ENCODE data around the gene CCNB1. TPM values are rescaled to one million over a fixed set of nuclear protein-coding genes. Genes with fewer than 3 reads are reported as not detected.

The CCNB1 gene
- total RNA-seq, 2 donors from 2014 or later: 196 to 260 TPM

DNA sequence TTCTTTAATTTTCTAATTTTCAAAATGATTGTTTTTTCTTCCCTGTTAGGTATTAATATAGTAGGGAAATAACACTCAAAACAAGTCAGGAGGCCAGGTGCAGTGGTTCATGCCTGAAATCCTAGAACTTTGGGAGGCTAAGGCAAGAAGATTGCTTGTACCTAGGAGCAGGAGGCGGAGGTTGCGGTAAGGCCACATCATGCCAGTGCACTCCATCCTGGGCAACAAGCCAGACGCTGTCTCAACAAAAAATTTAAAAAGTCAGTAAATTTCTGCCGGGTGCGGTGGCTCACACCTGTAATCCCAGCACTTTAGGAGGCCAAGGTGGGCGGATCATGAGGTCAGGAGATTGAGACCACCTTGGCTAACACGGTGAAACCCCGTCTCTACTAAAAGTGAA is 57.6 kb downstream of the CCNB1 start:
- Mint-ChIP-seq H3K4me1 (no peaks in the 10 kb centered on the region), H3K4me3 (no peak overlapping the region), H3K36me3 (ENCODE audit: low read depth) (peaks cover 34% of the 10 kb centered on the region), H3K27me3 (ENCODE audit: insufficient read depth) (no peaks in the 10 kb centered on the region), H3K9me3 (peaks cover 20% of the 10 kb centered on the region), H3K27ac (no peak overlapping the region)
- H3K27me3 ChIP-seq (ENCODE audit: control insufficient read depth, insufficient read depth, low read length, poor library complexity, severe bottlenecking): no peaks in the 10 kb centered on the region
- WGBS, 2 experiments (ENCODE audit: insufficient coverage in 1 of 2, insufficient read length in 1 of 2): 95 to 98% methylated on average over 8 of the region's 8 CpGs
- no peak overlapping the region for H3K27ac ChIP-seq (ENCODE audit: low read depth, low read length)
- peaks cover 34% of the 10 kb centered on the region for H3K36me3 ChIP-seq (ENCODE audit: control insufficient read depth, insufficient read depth, low read length)
- H3K9me3 ChIP-seq (ENCODE audit: control insufficient read depth, low read length): peaks cover 7% of the 10 kb centered on the region
- DNase-seq: no peak
- no peak overlapping the region for H3K4me3 ChIP-seq (ENCODE audit: low read length)
- no peaks in the 10 kb centered on the region for H3K4me1 ChIP-seq (ENCODE audit: control insufficient read depth, insufficient read depth, low read length)
- TF ChIP-seq, protein P1, sequence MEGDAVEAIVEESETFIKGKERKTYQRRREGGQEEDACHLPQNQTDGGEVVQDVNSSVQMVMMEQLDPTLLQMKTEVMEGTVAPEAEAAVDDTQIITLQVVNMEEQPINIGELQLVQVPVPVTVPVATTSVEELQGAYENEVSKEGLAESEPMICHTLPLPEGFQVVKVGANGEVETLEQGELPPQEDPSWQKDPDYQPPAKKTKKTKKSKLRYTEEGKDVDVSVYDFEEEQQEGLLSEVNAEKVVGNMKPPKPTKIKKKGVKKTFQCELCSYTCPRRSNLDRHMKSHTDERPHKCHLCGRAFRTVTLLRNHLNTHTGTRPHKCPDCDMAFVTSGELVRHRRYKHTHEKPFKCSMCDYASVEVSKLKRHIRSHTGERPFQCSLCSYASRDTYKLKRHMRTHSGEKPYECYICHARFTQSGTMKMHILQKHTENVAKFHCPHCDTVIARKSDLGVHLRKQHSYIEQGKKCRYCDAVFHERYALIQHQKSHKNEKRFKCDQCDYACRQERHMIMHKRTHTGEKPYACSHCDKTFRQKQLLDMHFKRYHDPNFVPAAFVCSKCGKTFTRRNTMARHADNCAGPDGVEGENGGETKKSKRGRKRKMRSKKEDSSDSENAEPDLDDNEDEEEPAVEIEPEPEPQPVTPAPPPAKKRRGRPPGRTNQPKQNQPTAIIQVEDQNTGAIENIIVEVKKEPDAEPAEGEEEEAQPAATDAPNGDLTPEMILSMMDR (conservative IDR thresholded peaks at IDR 0.05): no peak
- H3K9ac ChIP-seq (ENCODE audit: extremely low read depth, low read length, poor library complexity, severe bottlenecking): no peak overlapping the region

DNA sequence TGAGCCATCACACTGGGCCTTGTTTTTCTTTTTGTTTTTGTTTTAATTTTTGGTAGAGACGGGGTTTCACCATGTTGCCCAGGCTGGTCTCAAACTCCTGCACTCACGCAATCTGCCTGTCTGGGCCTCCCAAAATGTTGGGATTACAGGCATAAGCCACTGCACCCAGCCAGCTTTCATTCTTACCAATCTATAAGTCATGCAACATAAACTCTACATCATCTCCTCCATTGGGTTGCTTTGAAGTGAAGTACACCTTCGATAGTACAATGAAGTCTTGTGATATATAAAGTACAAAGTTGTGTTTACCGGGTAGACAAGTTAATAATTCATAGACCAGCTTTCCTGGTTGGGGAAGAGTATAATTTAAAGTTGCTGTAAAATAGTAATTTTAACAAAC is 58.9 kb downstream of the CCNB1 start:
- Mint-ChIP-seq H3K4me3 (no peak overlapping the region), H3K27me3 (ENCODE audit: insufficient read depth) (no peaks in the 10 kb centered on the region), H3K4me1 (no peaks in the 10 kb centered on the region), H3K36me3 (ENCODE audit: low read depth) (peaks cover 32% of the 10 kb centered on the region), H3K27ac (no peak overlapping the region), H3K9me3 (peaks cover 8% of the 10 kb centered on the region)
- Histone ChIP-seq H3K4me3 (ENCODE audit: low read length) (no peak overlapping the region), H3K36me3 (ENCODE audit: control insufficient read depth, insufficient read depth, low read length) (peaks cover 44% of the 10 kb centered on the region), H3K9me3 (ENCODE audit: control insufficient read depth, low read length) (no peaks in the 10 kb centered on the region), H3K9ac (ENCODE audit: extremely low read depth, low read length, poor library complexity, severe bottlenecking) (no peak overlapping the region), H3K4me1 (ENCODE audit: control insufficient read depth, insufficient read depth, low read length) (no peaks in the 10 kb centered on the region), H3K27ac (ENCODE audit: low read depth, low read length) (no peak overlapping the region), H3K27me3 (ENCODE audit: control insufficient read depth, insufficient read depth, low read length, poor library complexity, severe bottlenecking) (no peaks in the 10 kb centered on the region)
- no peak for DNase-seq
- WGBS, 2 experiments (ENCODE audit: insufficient coverage in 1 of 2, insufficient read length in 1 of 2): 95 to 97% methylated on average over 4 of the region's 4 CpGs
- TF ChIP-seq, protein P1 (conservative IDR thresholded peaks at IDR 0.05): no peak

Other genes starting within 250 kb of the CCNB1 start
- 10 to 100 TPM; 49.6 to 64.7 TPM for gene SLC30A5, start 73.1 kb upstream of the CCNB1 start, total RNA-seq
- 10 to 100 TPM; 43.7 to 87.6 TPM for gene CENPH, start 22.4 kb downstream of the CCNB1 start, total RNA-seq
- 10 to 100 TPM; 49.7 to 52.0 TPM for gene CDK7, start 67.7 kb downstream of the CCNB1 start, total RNA-seq
- gene CCDC125, start 165.7 kb downstream of the CCNB1 start, total RNA-seq: 1 to 10 TPM in 1 of 2 donors, under 1 TPM in 1; 0.38 to 7.3 TPM
- gene AK6, start 202.4 kb downstream of the CCNB1 start, total RNA-seq: 10 to 100 TPM; 32.6 to 54.2 TPM
- 10 to 100 TPM; 69.5 to 74.3 TPM for gene TAF9, start 202.4 kb downstream of the CCNB1 start, total RNA-seq
- gene RAD17, start 202.7 kb downstream of the CCNB1 start, total RNA-seq: 10 to 100 TPM; 30.1 to 40.0 TPM
- 10 to 100 TPM; 30.5 to 38.0 TPM for gene MARVELD2, start 248.0 kb downstream of the CCNB1 start, total RNA-seq

Measured in endodermal cell (in vitro differentiated cells).